ENCODE measurements around the gene PITPNB. TPM values are rescaled to one million over a fixed set of nuclear protein-coding genes. Genes with fewer than 3 reads are reported as not detected.

The PITPNB gene
- total and polyA plus RNA-seq, 2 of the 13 experiments (the other 11 are each of a cell fraction or from before 2014, with no cell fraction given): 17.0 to 30.1 TPM

- FAIRE-seq (no peak), DNase-seq (ENCODE audit: low spot score) (peak; percentile 40), ATAC-seq (peak; percentile 65)
- in situ Hi-C loops (cut with HindIII; ENCODE audit: extremely low pct_ligation_motif_present, low pct_unique_long_range_greater_than_20kb) (loop anchor here (25.0 kb wide), 1 partner anchor 1048 kb away; no protein-coding TSS in a partner anchor), intact Hi-C loops (cut with micrococcal nuclease; ENCODE audit: unreplicated experiment) (no loop called here)
- peak overlapping the region in 1 of 3 experiments; percentile 13; a peak in 1 of 6 replicates for H3K4me3 ChIP-seq (replicated peaks in 1 of 3; ENCODE audit: insufficient read depth in 1 of 3, low read depth in 2 of 3, low read length in 3 of 3)
- H3K27ac ChIP-seq (ENCODE audit: extremely low read length, insufficient read depth, low read length): no peak overlapping the region
- 0% methylated on average over 1 of the region's 15 CpGs for WGBS (ENCODE audit: low lambda C conversion rate)
- CTCF ChIA-PET (ENCODE audit: low intra/inter-chr PET ratio, low total read pairs): no interaction called here
- no peak overlapping the region for H3K9ac ChIP-seq (ENCODE audit: insufficient read depth, low read depth, low read length)
- peak overlapping the region; percentile 15; the same call in 1 of the 2 replicates for H3K4me2 ChIP-seq (ENCODE audit: low read depth, low read length)
- H3K79me2 ChIP-seq (ENCODE audit: insufficient read depth, low read length): no peaks in the 10 kb centered on the region
- peaks cover 12% of the 10 kb centered on the region for H3K4me1 ChIP-seq (ENCODE audit: insufficient read depth, low read length)
- TF ChIP-seq BRD4 (CRISPR knock-in tag; IDR thresholded peaks at IDR 0.05) (no peak), ZBED4 (CRISPR knock-in tag; IDR thresholded peaks at IDR 0.05; ENCODE audit: borderline replicate concordance) (peak; percentile 81; the same call in 1 of the 2 replicates)
- POLR2A ChIA-PET: no interaction called here
- H3K36me3 ChIP-seq (replicated peaks in 1 of 2; ENCODE audit: control insufficient read depth in 1 of 2, insufficient read depth in 2 of 2, low read length in 2 of 2): no peaks in the 10 kb centered on the region
- H4K20me1 ChIP-seq (ENCODE audit: insufficient read depth, low read length): no peaks in the 10 kb centered on the region
- no peak overlapping the region for H2AFZ ChIP-seq (ENCODE audit: low read length)
- no TSS peak for BruUV-seq (replicated peaks)
- H3K27me3 ChIP-seq (ENCODE audit: control insufficient read depth in 1 of 2, insufficient read depth in 2 of 2, low read length in 2 of 2): peaks cover 4 to 59% of the 10 kb centered on the region in 2 experiments
- H3K9me3 ChIP-seq (ENCODE audit: low read length): no peaks in the 10 kb centered on the region
Measured at GRCh38 chr22:27810609-27811151, 108.4 kb downstream of the PITPNB start.
